Measurements from ENCODE around the gene MAPK8IP3.
A peak's percentile ranks its signal among the peaks of the same experiment; 100 is the strongest.
"Not testable (repeated sequence)": the region's sequence is repeated elsewhere in the genome, so short reads cannot be mapped to it uniquely, and the experiment has no call there.

MAPK8IP3 gene

DNA sequence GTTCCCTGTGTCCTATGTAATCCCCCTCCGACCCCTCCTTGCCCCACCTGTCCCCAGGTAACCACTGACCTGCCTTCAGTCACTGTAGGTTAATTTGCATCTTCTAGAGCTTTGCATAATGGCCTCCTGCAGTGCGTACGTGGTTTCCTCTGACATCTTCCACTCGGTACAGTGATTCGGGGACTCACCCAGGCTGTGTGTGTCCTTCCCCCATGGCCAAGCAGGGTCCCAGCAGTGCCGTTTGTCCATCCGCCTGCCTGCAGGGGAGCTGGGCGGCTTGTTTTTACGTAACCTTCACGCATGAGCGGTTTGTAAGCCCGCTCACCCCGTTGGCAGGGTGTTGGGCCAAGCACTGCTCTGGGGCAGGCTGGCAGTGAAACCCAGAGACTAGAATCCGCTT lies 7.9 kb downstream of the MAPK8IP3 start:
- no peak for DNase-seq

GRCh38 chr16:1715220-1715619 lies 9.2 kb downstream of the MAPK8IP3 start:
- no peak for DNase-seq

- not testable (repeated sequence) for DNase-seq
Observed at GRCh38 chr16:1718236-1718635, 12.2 kb downstream of the MAPK8IP3 start.

GRCh38 chr16:1719559-1720229 lies 13.7 kb downstream of the MAPK8IP3 start:
- not testable (repeated sequence) for DNase-seq

- no peak for DNase-seq
Observed at GRCh38 chr16:1721372-1721771, 15.4 kb downstream of the MAPK8IP3 start.

DNA sequence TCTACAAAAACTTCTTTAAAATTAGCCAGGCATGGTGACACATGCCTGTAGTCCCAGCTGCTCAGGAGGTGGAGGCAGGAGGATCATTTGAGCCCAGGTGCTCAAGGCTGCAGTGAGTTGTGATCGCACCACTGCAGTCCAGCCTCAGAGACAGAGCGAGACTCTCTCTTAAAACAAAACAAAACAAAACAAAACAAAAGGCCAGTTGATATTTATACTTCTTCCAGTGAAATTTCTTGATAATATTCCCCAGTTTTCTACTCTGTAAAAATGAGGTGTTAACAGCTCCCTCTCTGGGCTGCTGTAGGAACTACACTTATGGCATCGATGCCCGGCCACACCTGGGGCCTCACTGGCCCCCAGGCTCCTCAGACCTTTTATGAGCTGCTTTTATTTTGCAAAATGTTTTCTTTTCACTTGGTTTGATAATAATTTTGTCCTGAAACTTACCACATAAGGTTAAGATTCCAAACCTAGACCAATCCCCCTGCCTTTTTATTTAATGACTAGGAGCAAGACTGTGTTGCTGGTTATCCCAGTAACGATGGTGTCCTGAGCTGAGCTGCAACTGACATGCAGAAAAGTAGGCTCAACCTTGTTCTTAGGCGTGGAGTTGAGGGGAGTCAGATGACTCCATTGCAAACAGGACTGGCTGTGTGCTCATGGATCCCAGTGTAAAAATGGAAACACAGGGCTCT lies 17.6 kb downstream of the MAPK8IP3 start:
- peak; percentile 59 for DNase-seq

DNA sequence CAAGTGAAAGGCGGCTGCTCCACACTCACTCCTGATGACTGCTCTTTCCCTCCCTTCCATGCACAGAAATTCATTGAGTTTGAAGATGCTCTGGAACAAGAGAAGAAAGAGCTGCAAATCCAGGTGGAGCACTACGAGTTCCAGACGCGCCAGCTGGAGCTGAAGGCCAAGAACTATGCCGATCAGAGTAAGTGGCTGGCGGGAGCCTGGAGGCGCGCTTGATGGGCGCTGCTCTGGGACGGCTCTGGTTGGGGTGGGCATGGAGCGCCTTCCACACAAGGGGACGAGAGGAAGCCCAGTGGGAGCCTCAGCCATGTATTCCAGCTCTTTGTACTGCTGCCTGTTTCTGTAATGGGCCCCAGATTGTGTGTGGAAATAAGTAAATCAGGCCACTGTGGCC lies 18.5 kb downstream of the MAPK8IP3 start:
- DNase-seq, result no peak

- DNase-seq, result no peak
Observed at GRCh38 chr16:1726661-1727502, 20.9 kb downstream of the MAPK8IP3 start.

- no peak for DNase-seq
Observed at GRCh38 chr16:1727651-1728624, 21.9 kb downstream of the MAPK8IP3 start.

GRCh38 chr16:1729026-1729425 lies 23.0 kb downstream of the MAPK8IP3 start:
- no peak for DNase-seq

GRCh38 chr16:1729445-1729844 lies 23.4 kb downstream of the MAPK8IP3 start:
- DNase-seq, result no peak

- no peak for DNase-seq
Observed at GRCh38 chr16:1731073-1731472, 25.1 kb downstream of the MAPK8IP3 start.

DNA sequence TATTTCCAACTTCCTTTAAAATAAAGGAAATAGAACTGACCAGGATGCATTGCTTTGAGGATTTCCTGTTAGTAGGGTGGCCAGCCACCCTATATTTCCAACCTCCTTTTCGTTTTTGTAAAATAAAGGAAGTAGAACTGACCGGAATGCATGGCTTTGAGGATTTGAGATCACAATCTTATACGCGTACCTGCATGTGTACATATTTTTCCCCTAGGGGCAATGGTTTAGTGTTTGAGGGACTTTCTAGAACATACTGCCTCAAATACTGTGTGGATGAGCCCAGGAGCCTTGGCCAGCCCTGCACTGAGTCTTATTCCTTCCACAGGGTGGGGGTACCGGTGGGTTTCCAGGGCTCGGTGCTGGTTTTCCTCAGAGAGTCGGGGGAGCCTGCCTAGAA lies 25.6 kb downstream of the MAPK8IP3 start:
- no peak for DNase-seq

DNA sequence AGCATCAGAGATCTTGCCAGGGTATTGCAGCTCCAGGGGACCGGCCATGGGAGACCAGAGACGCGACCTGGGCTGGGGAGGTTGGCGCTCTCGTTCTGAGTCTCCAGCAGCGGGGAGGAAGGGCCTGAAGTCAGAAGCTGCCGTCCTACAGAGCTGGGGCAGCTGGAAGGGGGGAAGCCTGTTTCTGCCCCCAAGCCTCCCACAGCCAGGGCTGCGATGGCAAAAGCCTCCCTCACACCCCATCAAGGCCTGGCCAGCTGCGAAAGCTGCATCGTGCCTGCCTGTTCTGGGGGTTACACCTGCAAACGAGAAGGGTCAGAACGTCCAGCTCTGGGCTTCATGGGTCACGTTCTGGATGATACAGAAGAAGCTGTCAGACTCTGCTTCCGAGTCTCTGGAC lies 26.1 kb downstream of the MAPK8IP3 start:
- no peak for DNase-seq

- DNase-seq, result not testable (repeated sequence)
Observed at GRCh38 chr16:1732551-1732987, 26.6 kb downstream of the MAPK8IP3 start.

- DNase-seq, result no peak
Observed at GRCh38 chr16:1734123-1734522, 28.1 kb downstream of the MAPK8IP3 start.

DNA sequence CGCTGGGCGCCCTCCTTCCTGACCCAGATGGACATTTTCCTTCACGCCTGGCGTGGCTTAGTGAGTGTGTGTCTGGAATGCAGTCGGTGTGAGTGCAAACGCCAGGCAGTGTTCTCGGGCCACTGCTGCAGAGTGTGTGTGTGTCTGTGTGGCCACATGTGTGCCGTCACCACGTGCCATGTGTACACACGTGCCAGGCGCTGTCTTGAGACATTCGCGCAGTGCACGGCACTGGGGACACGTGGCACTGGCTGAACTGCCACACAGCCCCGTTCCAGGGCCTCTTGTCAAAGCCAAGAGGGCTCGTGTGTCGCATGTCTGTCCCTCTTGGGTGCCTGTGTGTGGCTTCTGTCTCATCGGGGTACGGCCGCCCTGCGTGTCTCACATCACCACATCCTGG lies 28.8 kb downstream of the MAPK8IP3 start:
- DNase-seq, result no peak

DNA sequence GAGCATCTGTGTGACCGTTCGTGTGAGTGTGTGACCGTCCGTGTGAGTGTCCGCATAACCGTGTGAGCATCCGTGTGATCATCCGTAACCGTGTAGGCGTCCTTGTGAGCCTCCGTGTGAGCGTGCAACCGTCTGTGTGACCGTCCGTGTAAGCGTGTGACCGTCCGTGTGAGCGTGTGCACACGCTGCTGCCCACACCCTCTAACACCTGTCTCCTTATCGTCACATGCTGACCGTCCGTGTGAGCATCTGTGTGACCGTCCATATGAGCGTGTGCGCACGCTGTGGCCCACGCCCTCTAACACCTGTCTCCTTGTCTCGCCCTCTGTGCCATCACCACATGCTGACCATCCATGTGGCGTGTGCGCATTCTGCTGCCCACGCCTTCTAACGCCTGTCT lies 34.2 kb downstream of the MAPK8IP3 start:
- DNase-seq, result no peak

GRCh38 chr16:1740781-1741490 lies 34.9 kb downstream of the MAPK8IP3 start:
- no peak for DNase-seq

DNA sequence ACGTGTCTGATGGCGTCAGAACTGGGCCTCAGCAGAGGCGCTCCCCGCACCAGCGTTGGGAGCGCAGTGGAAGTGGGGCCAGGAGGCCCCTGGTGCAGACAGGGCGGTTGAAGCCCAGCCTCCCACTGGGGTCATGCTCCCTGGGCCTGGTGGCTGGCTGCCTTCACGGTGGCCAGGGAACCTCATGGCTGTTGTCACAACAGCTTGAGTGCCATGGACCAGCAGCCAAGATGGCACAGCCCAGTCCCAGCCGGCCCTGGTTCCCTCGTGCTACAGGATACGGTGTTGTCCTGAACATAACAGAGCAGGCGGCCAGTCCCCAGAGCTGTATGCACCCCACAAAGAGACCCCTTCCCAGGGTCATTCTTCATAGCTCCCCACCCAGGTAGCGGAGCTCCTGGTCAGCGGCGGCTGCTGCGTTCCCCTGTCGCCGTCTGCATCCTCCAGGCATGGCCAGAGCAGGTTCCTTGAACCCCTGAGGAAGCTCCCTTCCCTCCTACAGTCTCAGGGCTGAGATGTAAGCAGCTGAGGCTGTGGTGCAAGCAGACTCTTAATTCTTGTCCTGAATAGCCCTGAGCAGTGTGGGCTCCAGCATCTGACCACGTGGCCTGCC lies 35.7 kb downstream of the MAPK8IP3 start:
- DNase-seq, result no peak

Measured in CD4-positive, alpha-beta T cell treated with Interleukin-10 for 1 hour (primary cell).